Pancreas (tissue), 10 donors: Measurements from ENCODE around the gene PRR23A. TPM values are rescaled to one million over a fixed set of nuclear protein-coding genes. Genes with fewer than 3 reads are reported as not detected.

Source experiments
- ATAC-seq, 4 donors: fragments of 200-7000 bp; cut with Tn5 transposase; one replicate each; pipeline versions ENCODE4 v1.8.0 to v1.9.1; 2020; ENCODE audit warnings: mild to moderate bottlenecking in 4 of 4, moderate library complexity in 4 of 4
- DNase-seq, 6 donors: peaks; one replicate each; pipeline ENCODE4 v3.0.0-alpha.2; 2020
- FAIRE-seq: peaks from 2 replicates; lab custom pipeline; 2012; peaks lifted over from hg19 to GRCh38; lab: Jason Lieb, UNC
- H3K27ac ChIP-seq, 4 donors: fragments of 200-600 bp; sonication (generic); 1 replicate in 3 of 4; 2 replicates in 1 of 4; pipeline versions ENCODE4 v1.5.0 to v1.8.0; 2020
- H3K27me3 ChIP-seq, 4 donors: fragments of 200-600 bp; one replicate each; pipeline ENCODE4 v1.8.0; 2021
- H3K36me3 ChIP-seq, 3 donors: fragments of 200-600 bp; sonication (generic) in 1 of 3; one replicate each; pipeline versions ENCODE4 v1.5.0 to v1.8.0; 2020 to 2021
- H3K4me1 ChIP-seq, 3 donors: fragments of 200-600 bp; one replicate each; pipeline ENCODE4 v1.8.0; 2021
- H3K4me3 ChIP-seq, 4 donors: fragments of 200-600 bp; sonication (generic) in 2 of 4; one replicate each; pipeline versions ENCODE4 v1.5.0 to v1.8.0; 2020 to 2021
- H3K9me3 ChIP-seq, 4 donors: fragments of 200-600 bp; one replicate each; pipeline ENCODE4 v1.8.0; 2021
- WGBS, 2 donors: extraction: QIAGEN DNeasy Blood & Tissue Kit; methylation state at CpG; one replicate each; pipeline ENCODE4 v1.1.7; 2013; 5-methylcytosine and 5-hydroxymethylcytosine counted together
- intact Hi-C, 3 donors: fragments of 100-400 bp; cut with DNase I; formaldehyde crosslinking; loops; one replicate each; pipeline versions ENCODE4 v1.11.1 to v1.14.2; 2022
- polyA plus RNA-seq, 2 donors: library from polyadenylated mRNA; stranded (reverse); fragments of 200-250 nt; gene quantifications; one replicate each; pipeline ENCODE4 v1.2.3, GENCODE V29; 2013
- total RNA-seq, 6 donors: library from RNA; stranded (reverse); fragmentation: NEBNext Ultra II Directional in 4 of 6; extraction: Animal tissue kit (Norgen Biotek cat#: 25700) in 4 of 6; gene quantifications; one replicate each; pipeline versions ENCODE4 v1.2.1 to v1.2.4, GENCODE V29; 2021 to 2023
- TF ChIP-seq, protein P1 (sequence below), 4 donors: fragments of 200-600 bp; sonication (generic) in 3 of 4; IDR thresholded peaks; one replicate each; pipeline versions ENCODE4 v1.5.0 to v1.8.0; 2021; ENCODE audit warnings: antibody characterized with exemption in 4 of 4
- donor health status: healthy with polysubstance abuse.
- donor health status: DM: no; HTN: no; CAD: no; lungs with moderate emphysema.
- donor health status: DM: no; HTN: no; CAD: no.
- donor health status: control.
- donor health status: control.
- donor health status: Bipolar disorder and iron deficiency.
- donor health status: DM: yes; HTN: yes; CAD: no.
- donor health status: DM: no; HTN: no; CAD: no.
- donor health status: DM: no; HTN: no; CAD: no.
- donor health status: DM: yes; HTN: yes; CAD: no.

The PRR23A gene
- total and polyA plus RNA-seq, 8 donors = not detected

DNA sequence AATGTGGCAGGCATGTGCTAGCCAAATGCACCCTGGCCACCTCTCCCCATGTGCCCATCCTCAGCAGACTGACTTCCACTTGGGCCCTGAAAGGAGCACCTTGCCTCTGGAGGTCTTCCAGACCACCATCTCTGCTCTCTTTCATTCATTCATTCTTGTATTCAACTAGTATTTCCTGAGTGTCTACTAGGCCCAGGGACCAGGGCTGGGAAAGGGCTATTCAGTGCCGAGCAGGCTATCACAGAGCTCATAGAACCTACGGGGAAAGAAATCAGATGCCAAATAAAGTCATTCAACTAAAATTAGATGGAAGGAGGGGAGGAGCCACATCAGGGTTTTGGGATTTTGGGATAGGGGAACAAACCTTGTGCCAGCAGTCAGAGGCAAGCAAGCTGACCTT, 18.9 kb downstream of the PRR23A start:
- TF ChIP-seq, protein P1, sequence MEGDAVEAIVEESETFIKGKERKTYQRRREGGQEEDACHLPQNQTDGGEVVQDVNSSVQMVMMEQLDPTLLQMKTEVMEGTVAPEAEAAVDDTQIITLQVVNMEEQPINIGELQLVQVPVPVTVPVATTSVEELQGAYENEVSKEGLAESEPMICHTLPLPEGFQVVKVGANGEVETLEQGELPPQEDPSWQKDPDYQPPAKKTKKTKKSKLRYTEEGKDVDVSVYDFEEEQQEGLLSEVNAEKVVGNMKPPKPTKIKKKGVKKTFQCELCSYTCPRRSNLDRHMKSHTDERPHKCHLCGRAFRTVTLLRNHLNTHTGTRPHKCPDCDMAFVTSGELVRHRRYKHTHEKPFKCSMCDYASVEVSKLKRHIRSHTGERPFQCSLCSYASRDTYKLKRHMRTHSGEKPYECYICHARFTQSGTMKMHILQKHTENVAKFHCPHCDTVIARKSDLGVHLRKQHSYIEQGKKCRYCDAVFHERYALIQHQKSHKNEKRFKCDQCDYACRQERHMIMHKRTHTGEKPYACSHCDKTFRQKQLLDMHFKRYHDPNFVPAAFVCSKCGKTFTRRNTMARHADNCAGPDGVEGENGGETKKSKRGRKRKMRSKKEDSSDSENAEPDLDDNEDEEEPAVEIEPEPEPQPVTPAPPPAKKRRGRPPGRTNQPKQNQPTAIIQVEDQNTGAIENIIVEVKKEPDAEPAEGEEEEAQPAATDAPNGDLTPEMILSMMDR (IDR thresholded peaks at IDR 0.05) = no peak
- ATAC-seq (no peak), FAIRE-seq (no peak), DNase-seq (no peak)
- Histone ChIP-seq H3K9me3 (no peaks in the 10 kb centered on the region), H3K27me3 (no peaks in the 10 kb centered on the region), H3K27ac (no peak overlapping the region), H3K36me3 (no peaks in the 10 kb centered on the region), H3K4me1 (no peaks in the 10 kb centered on the region), H3K4me3 (no peak overlapping the region)
- intact Hi-C loops = no loop called here
- whole genome bisulfite sequencing, 2 donors = 89 to 94% methylated on average over 2 of the region's 2 CpGs

DNA sequence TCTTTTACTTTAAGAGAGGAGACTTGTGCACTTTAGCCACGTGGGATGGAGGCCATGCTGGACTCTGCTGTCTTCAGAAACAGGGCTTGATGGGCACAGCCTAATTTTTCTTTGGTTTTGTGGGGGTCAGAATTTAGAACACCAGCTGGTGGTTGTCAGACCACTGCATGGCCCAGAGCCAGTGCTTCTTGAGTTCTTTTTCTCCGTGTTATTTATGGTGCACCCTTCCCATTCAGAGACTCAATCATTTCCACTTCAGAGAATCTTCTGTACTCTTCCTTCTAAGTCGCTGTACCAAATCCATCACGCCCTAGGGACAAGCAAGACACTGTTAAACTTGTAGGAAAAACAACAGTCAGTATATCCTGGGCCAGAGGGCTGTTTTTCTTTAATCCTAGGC, 20.1 kb downstream of the PRR23A start:
- TF ChIP-seq, protein P1 (IDR thresholded peaks at IDR 0.05) = no peak
- Histone ChIP-seq H3K27ac (no peak overlapping the region), H3K4me1 (no peaks in the 10 kb centered on the region), H3K4me3 (no peak overlapping the region), H3K27me3 (no peaks in the 10 kb centered on the region), H3K36me3 (no peaks in the 10 kb centered on the region), H3K9me3 (no peaks in the 10 kb centered on the region)
- intact Hi-C loops = no loop called here
- FAIRE-seq (no peak), DNase-seq (no peak), ATAC-seq (no peak)
- 67 to 73% methylated on average over 4 of the region's 4 CpGs for WGBS, 2 donors

DNA sequence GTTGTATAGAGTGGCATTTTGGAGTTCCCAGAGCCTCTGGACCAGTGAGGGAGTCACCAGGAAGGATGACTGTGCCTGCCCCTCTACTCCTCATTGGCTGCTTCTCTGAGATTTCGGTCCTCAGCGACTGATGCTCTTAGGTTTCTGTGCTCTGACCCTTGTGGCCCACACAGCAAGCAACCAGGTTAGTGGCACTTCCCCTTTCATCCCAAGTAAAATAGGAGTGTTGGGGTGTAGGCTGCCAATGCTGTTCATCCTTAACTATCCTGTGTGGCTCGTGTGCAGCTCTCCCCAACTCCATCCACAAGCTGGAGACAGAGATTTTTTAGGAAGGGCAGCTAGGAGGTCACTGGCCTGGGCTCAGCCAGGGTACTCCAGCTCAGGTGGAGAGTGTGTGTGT, 21.3 kb downstream of the PRR23A start:
- DNase-seq = no peak
- Histone ChIP-seq H3K27ac (no peak overlapping the region), H3K4me1 (no peaks in the 10 kb centered on the region), H3K36me3 (no peaks in the 10 kb centered on the region), H3K4me3 (no peak overlapping the region), H3K27me3 (no peaks in the 10 kb centered on the region), H3K9me3 (no peaks in the 10 kb centered on the region)
- ATAC-seq = no peak
- TF ChIP-seq, protein P1 (IDR thresholded peaks at IDR 0.05) = no peak
- no peak for FAIRE-seq
- WGBS, 2 donors = 56 to 74% methylated on average over 3 of the region's 3 CpGs
- intact Hi-C loops = no loop called here

DNA sequence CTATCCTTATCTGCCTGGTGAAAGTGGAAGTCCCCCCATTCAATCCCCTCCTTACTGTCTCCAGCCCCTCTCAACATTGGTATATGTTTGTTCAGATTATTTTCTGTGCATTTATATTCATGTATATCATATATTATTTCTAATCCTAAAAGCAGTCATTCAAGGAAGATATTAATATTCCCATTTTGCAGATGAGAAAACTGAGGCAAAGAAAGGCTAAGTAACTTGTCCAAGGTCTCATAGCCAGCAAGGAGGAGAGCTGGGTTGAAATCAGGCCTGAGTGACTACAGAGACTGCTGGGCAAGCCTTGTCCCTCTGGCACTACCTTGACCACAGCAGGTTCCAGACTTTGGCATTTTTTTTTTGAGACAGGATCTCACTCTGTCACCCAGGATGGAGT, 30.0 kb downstream of the PRR23A start:
- intact Hi-C loops = no loop called here
- H3K27ac ChIP-seq = no peak overlapping the region
- no peaks in the 10 kb centered on the region for H3K27me3 ChIP-seq
- H3K9me3 ChIP-seq = no peaks in the 10 kb centered on the region
- FAIRE-seq (no peak), DNase-seq (no peak), ATAC-seq (no peak)
- TF ChIP-seq, protein P1 (IDR thresholded peaks at IDR 0.05) = no peak
- no peak overlapping the region for H3K4me3 ChIP-seq
- H3K4me1 ChIP-seq = no peaks in the 10 kb centered on the region
- no peaks in the 10 kb centered on the region for H3K36me3 ChIP-seq

DNA sequence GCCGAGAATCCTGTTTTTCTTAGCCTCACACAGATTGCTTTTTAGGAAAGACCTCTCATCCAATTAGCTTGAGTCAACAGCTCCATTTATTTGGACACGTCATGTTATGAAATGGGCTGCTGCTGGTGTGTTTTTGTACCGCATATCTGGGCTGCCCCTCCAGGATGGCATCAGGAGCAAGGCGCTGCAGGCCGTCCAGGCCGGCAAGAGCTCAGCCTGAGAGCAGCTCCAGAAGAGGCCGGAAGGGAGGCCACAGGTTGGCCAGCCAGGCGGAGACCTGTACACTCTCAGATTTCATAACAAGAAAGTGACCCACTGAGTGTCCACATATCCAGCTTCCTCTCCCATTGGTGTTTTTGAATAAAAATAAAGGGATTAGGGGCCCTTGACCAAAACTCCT, 30.7 kb downstream of the PRR23A start:
- FAIRE-seq (no peak), ATAC-seq (no peak), DNase-seq (no peak)
- TF ChIP-seq, protein P1 (IDR thresholded peaks at IDR 0.05) = no peak
- Histone ChIP-seq H3K27me3 (no peaks in the 10 kb centered on the region), H3K9me3 (no peaks in the 10 kb centered on the region), H3K4me1 (no peaks in the 10 kb centered on the region), H3K4me3 (no peak overlapping the region), H3K36me3 (no peaks in the 10 kb centered on the region), H3K27ac (no peak overlapping the region)
- 92 to 93% methylated on average over 8 of the region's 8 CpGs for WGBS, 2 donors
- intact Hi-C loops = no loop called here
